Measurements from ENCODE around the gene TEX36. TPM values are rescaled to one million over a fixed set of nuclear protein-coding genes. Genes with fewer than 3 reads are reported as not detected.
A peak's percentile ranks its signal among the peaks of the same experiment; 100 is the strongest.

The TEX36 gene
- total and polyA plus RNA-seq, 9 of the 15 experiments (the other 6 are each of a cell fraction or from before 2014, with no cell fraction given), result 0.10 to 0.82 (median 0.15) TPM; not detected in 6

- TF ChIP-seq AFF1 (IDR thresholded peaks at IDR 0.05; ENCODE audit: low read depth in 1 of 2, partially characterized antibody in 2 of 2) (no peak), SIN3A (IDR thresholded peaks at IDR 0.05; ENCODE audit: borderline replicate concordance in 2 of 2, control insufficient read depth in 1 of 2, low read depth in 2 of 2, low read length in 2 of 2) (peak; percentile 70 to 75; a peak in 2 of 4 replicates), U2AF1 (optimal IDR thresholded peaks at IDR 0.05; ENCODE audit: low read depth, low read length) (no peak), HDGF (IDR thresholded peaks at IDR 0.05) (no peak), TCF15 (CRISPR knock-in tag; IDR thresholded peaks at IDR 0.05) (no peak), TSHZ1 (CRISPR knock-in tag; IDR thresholded peaks at IDR 0.05) (no peak), USF1 (CRISPR knock-in tag; IDR thresholded peaks at IDR 0.05) (no peak), RFX1 (IDR thresholded peaks at IDR 0.05) (no peak), U2AF2 (optimal IDR thresholded peaks at IDR 0.05; ENCODE audit: low read depth, low read length) (no peak), ZNF512 (tag; IDR thresholded peaks at IDR 0.05) (no peak), ZNF449 (CRISPR knock-in tag; IDR thresholded peaks at IDR 0.05) (no peak), SMARCC2 (IDR thresholded peaks at IDR 0.05; ENCODE audit: low read depth) (no peak), MAFG (tag; conservative IDR thresholded peaks at IDR 0.05) (no peak), C11orf30 (IDR thresholded peaks at IDR 0.05; ENCODE audit: low read depth) (peak; percentile 49)
These were observed 36.4 kb upstream of the TEX36 start, which contains the start of gene EDRF1 (continued) for GRCh38 chr10:125719173-125720001.
